ENCODE data around the gene CTNNA2. TPM values are rescaled to one million over a fixed set of nuclear protein-coding genes. Genes with fewer than 3 reads are reported as not detected.

The CTNNA2 gene
- total and polyA plus RNA-seq, 12 donors: 0.12 to 5.0 (median 1.4) TPM; not detected in 1

DNA sequence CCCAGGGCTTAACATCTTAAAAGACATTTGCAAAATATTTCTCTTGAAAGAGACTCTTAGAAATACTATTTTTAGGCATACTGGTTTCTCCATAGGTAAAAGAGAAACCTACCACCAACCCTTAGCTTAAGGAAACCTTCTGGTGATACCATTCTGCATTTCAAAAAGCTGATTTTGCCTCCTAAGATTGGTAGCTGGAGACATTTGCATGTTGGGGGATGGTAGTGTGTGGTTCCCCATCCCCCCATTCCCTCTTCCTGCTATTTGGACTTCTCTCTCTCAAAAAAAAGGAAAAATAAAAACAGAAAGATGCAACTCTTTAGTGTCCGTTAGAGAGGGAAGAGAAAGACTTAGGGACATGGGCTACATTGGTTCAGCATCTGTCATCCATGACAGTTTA is 787.5 kb downstream of the CTNNA2 start:
- no peaks in the 10 kb centered on the region for H3K4me1 ChIP-seq (replicated peaks in 1 of 2)
- intact Hi-C loops (cut with DNase I): no loop called here
- WGBS, 4 donors: 49 to 74% (median 63%) methylated on average over 1 of the region's 1 CpG

DNA sequence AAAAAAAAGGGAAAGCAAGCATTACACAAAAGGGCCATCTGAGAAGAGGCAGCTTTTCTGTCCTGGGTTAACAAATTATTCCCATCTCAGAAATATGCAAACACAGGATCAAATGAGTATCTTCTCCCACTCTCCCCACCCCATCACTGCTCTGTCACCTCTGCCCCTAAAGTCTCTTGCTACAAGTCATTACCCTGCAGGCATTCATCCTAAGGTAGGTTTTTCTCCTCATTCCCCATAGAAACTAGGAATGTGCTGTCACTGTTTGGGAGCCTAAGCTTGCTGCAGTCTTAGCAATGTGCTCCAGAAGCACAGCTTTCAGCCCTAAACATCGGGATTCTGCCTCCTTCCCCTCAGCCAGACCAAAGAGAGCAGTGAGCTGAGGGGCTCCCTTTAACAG is 788.1 kb downstream of the CTNNA2 start:
- no peaks in the 10 kb centered on the region for H3K9me3 ChIP-seq (replicated peaks in 1 of 3)
- H3K27ac ChIP-seq: no peak overlapping the region
- H3K4me1 ChIP-seq (replicated peaks in 1 of 2): no peaks in the 10 kb centered on the region
- no peak overlapping the region for H3K4me3 ChIP-seq
- intact Hi-C loops (cut with DNase I): no loop called here
- TF ChIP-seq CTCF (IDR thresholded peaks at IDR 0.05): no peak
- no peak for TF ChIP-seq POLR2A (IDR thresholded peaks at IDR 0.05)
- no peaks in the 10 kb centered on the region for H3K36me3 ChIP-seq (replicated peaks in 1 of 2)
- DNase-seq: no peak
- 11 to 33% (median 17%) methylated on average over 1 of the region's 1 CpG for WGBS, 4 donors
- H3K27me3 ChIP-seq: peaks cover 24% of the 10 kb centered on the region

More for the DNA sequence above, 787.5 kb downstream of the CTNNA2 start:
- peaks cover 24% of the 10 kb centered on the region for H3K27me3 ChIP-seq
- TF ChIP-seq POLR2A (IDR thresholded peaks at IDR 0.05): no peak
- no peak for TF ChIP-seq CTCF (IDR thresholded peaks at IDR 0.05)
- H3K4me3 ChIP-seq: no peak overlapping the region
- no peak overlapping the region for H3K27ac ChIP-seq
- H3K36me3 ChIP-seq (replicated peaks in 1 of 2): no peaks in the 10 kb centered on the region
- H3K9me3 ChIP-seq (replicated peaks in 1 of 3): no peaks in the 10 kb centered on the region
- no peak for DNase-seq

GRCh38 chr2:80302001-80302313 is 789.1 kb downstream of the CTNNA2 start:
- Histone ChIP-seq H3K9me3 (replicated peaks in 1 of 3) (no peaks in the 10 kb centered on the region), H3K36me3 (replicated peaks in 1 of 2) (no peaks in the 10 kb centered on the region), H3K4me3 (no peak overlapping the region), H3K27ac (no peak overlapping the region), H3K27me3 (peaks cover 24% of the 10 kb centered on the region), H3K4me1 (replicated peaks in 1 of 2) (no peaks in the 10 kb centered on the region)
- DNase-seq: no peak
- TF ChIP-seq CTCF (IDR thresholded peaks at IDR 0.05): no peak
- TF ChIP-seq POLR2A (IDR thresholded peaks at IDR 0.05): no peak
- intact Hi-C loops (cut with DNase I): no loop called here
- 9 to 20% (median 15%) methylated on average over 5 to 12 of the region's 12 CpGs for WGBS, 4 donors

- H3K27me3 ChIP-seq: peaks cover 24% of the 10 kb centered on the region
- no peak overlapping the region for H3K4me3 ChIP-seq
- no peak for TF ChIP-seq POLR2A (IDR thresholded peaks at IDR 0.05)
- TF ChIP-seq CTCF (IDR thresholded peaks at IDR 0.05): no peak
- no peaks in the 10 kb centered on the region for H3K4me1 ChIP-seq (replicated peaks in 1 of 2)
- 2 to 3% (median 3%) methylated on average over 21 to 50 of the region's 50 CpGs for WGBS, 4 donors
- H3K9me3 ChIP-seq (replicated peaks in 1 of 3): no peaks in the 10 kb centered on the region
- H3K36me3 ChIP-seq (replicated peaks in 1 of 2): no peaks in the 10 kb centered on the region
- no peak for DNase-seq
- intact Hi-C loops (cut with DNase I): no loop called here
- H3K27ac ChIP-seq: no peak overlapping the region
Observed at GRCh38 chr2:80302314-80303005, 789.6 kb downstream of the CTNNA2 start.
